Neural crest cell (in vitro differentiated cells): ENCODE data around the gene HDAC4. TPM values are rescaled to one million over a fixed set of nuclear protein-coding genes. Genes with fewer than 3 reads are reported as not detected.

ENCODE experiments used
- DNase-seq: peaks from one replicate; pipeline ENCODE4 v3.0.0; 2021; ENCODE audit warnings: low read depth, mixed read lengths, low spot score
- H3K27ac Mint-ChIP-seq: one replicate; pipeline ENCODE4 v1.8.0; 2021; ENCODE audit warnings: mild to moderate bottlenecking, mixed read lengths; ENCODE audit not compliant: unreplicated experiment
- H3K27me3 Mint-ChIP-seq: 2 replicates; pipeline ENCODE4 v1.8.0; 2021; ENCODE audit warnings: low read depth, mild to moderate bottlenecking, mixed read lengths
- H3K36me3 Mint-ChIP-seq: 2 replicates; pipeline ENCODE4 v1.8.0; 2021; ENCODE audit warnings: low read depth, mild to moderate bottlenecking, mixed read lengths
- H3K4me1 Mint-ChIP-seq: 2 replicates; pipeline ENCODE4 v1.8.0; 2021; ENCODE audit warnings: mixed read lengths
- H3K4me3 Mint-ChIP-seq: one replicate; pipeline ENCODE4 v1.8.0; 2021; ENCODE audit warnings: mild to moderate bottlenecking, mixed read lengths
- H3K9me3 Mint-ChIP-seq: 2 replicates; pipeline ENCODE4 v1.8.0; 2021; ENCODE audit warnings: mixed read lengths
- CTCF ChIP-seq: fragments of 200-600 bp; sonication (generic); conservative IDR thresholded peaks from 2 replicates; pipeline ENCODE4 v1.5.0; 2021; ENCODE audit warnings: antibody characterized with exemption, mild to moderate bottlenecking
- total RNA-seq: library from RNA; stranded (reverse); gene quantifications from 2 replicates; pipeline ENCODE4 v1.2.1, GENCODE V29; 2021

The HDAC4 gene
- total RNA-seq, 1 donor from 2014 or later: 52.1 TPM

DNA sequence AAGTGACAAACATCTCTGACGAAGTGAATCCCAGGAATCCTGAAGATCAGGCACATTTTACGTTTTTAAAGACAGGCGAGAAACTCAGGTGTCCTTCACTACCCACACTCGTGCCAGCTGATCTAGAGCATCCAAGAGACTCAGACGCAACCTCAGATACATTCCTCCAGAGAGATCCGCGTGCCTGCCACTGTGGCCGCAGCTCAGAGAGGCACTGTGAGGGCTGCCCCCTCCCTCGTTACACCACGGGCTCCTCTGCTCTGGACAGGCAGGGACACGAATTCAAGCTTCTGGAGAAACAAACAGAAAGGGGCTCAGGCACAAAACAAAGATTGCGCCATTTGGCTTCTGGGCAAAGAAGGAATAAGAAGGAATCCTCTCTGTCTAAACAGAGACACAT lies 268.0 kb downstream of the HDAC4 start:
- no peak for DNase-seq
- H3K36me3 Mint-ChIP-seq: peaks cover 25% of the 10 kb centered on the region
- no peak for TF ChIP-seq CTCF
- no peaks in the 10 kb centered on the region for H3K27me3 Mint-ChIP-seq
- H3K27ac Mint-ChIP-seq: peak overlapping the region; percentile 57
- peaks cover 3% of the 10 kb centered on the region for H3K9me3 Mint-ChIP-seq
- no peak overlapping the region for H3K4me3 Mint-ChIP-seq
- peaks cover 4% of the 10 kb centered on the region for H3K4me1 Mint-ChIP-seq

GRCh38 chr2:239132156-239132709 lies 268.6 kb downstream of the HDAC4 start:
- peaks cover 3% of the 10 kb centered on the region for H3K9me3 Mint-ChIP-seq
- no peak overlapping the region for H3K4me3 Mint-ChIP-seq
- TF ChIP-seq CTCF: no peak
- peaks cover 10% of the 10 kb centered on the region for H3K4me1 Mint-ChIP-seq
- H3K36me3 Mint-ChIP-seq: peaks cover 25% of the 10 kb centered on the region
- H3K27me3 Mint-ChIP-seq: no peaks in the 10 kb centered on the region
- H3K27ac Mint-ChIP-seq: peak overlapping the region; percentile 57
- DNase-seq: no peak

GRCh38 chr2:239131521-239131920 lies 269.3 kb downstream of the HDAC4 start:
- peaks cover 3% of the 10 kb centered on the region for H3K9me3 Mint-ChIP-seq
- no peak for TF ChIP-seq CTCF
- H3K27me3 Mint-ChIP-seq: no peaks in the 10 kb centered on the region
- H3K4me3 Mint-ChIP-seq: no peak overlapping the region
- no peak for DNase-seq
- H3K4me1 Mint-ChIP-seq: peaks cover 11% of the 10 kb centered on the region
- H3K27ac Mint-ChIP-seq: no peak overlapping the region
- H3K36me3 Mint-ChIP-seq: peaks cover 23% of the 10 kb centered on the region

GRCh38 chr2:239130786-239131325 lies 270.0 kb downstream of the HDAC4 start:
- Mint-ChIP-seq H3K36me3 (peaks cover 19% of the 10 kb centered on the region), H3K27ac (peak overlapping the region; percentile 81), H3K9me3 (no peaks in the 10 kb centered on the region), H3K27me3 (no peaks in the 10 kb centered on the region), H3K4me1 (peaks cover 11% of the 10 kb centered on the region), H3K4me3 (no peak overlapping the region)
- no peak for DNase-seq
- no peak for TF ChIP-seq CTCF

DNA sequence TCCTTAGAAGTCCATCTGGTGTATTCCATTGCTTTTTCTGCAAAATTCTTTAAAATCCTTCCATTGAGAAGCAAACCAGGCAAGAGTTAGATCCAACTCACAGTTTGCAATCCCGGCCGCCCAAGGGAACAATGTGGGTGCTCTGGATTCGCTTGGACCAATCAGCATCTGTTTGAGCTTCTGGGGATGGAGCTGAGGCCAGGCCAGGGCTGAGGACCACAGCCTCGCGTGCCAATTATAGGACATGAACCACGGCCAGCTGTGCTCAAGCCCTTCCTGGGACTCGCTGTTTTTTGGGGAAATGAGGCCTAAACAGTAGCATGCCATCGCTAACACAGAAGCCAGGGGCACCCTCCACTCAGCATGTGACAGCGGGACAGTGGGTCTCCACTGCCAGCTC lies 270.8 kb downstream of the HDAC4 start:
- peaks cover 3% of the 10 kb centered on the region for H3K9me3 Mint-ChIP-seq
- no peak overlapping the region for H3K4me3 Mint-ChIP-seq
- no peak for DNase-seq
- H3K27ac Mint-ChIP-seq: no peak overlapping the region
- no peaks in the 10 kb centered on the region for H3K27me3 Mint-ChIP-seq
- H3K4me1 Mint-ChIP-seq: peaks cover 11% of the 10 kb centered on the region
- TF ChIP-seq CTCF: no peak
- H3K36me3 Mint-ChIP-seq: peaks cover 23% of the 10 kb centered on the region
